Ovary (tissue), 3 donors: ENCODE measurements around the gene FHAD1.

ENCODE experiments used
- EP300 ChIP-seq: sonication (generic); formaldehyde crosslinking; IDR thresholded peaks from one replicate; pipeline ENCODE4 v1.6.1; 2017; ENCODE audit warnings: antibody characterized with exemption
- POLR2A ChIP-seq: fragments of 450-650 bp; IDR thresholded peaks from one replicate; pipeline ENCODE4 v1.6.1; 2017; ENCODE audit warnings: antibody characterized with exemption, mild to moderate bottlenecking, moderate library complexity
- TF ChIP-seq, protein P1 (sequence below), 3 donors: fragments of 450-650 bp in 2 of 3; fragments of 200-600 bp in 1 of 3; IDR thresholded peaks; one replicate each; pipeline versions ENCODE4 v1.5.1 to v1.8.0; 2016 to 2022; ENCODE audit warnings: antibody characterized with exemption in 3 of 3, mild to moderate bottlenecking in 1 of 3
- donor health status: DM: no; HTN: no; CAD: no.

DNA sequence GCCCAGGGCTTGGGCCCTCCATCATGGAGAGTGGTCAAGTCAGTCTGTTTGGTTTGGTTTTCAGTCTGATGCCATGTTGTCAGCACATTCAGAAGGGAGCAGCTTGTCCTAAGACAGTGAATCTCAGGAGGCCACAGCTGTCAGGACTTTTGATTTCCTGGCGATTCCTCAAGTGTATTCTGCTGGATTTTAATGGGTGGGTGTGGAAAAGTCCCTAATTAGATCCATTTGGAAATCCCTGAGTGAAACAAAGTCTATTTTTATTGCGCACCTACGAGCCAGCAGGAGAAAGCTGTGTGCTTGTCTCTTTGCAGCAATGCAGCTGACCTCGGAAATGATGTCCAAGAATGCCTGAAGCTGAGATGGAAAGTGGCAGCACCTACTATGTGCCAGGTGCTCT, 21.6 kb upstream of the FHAD1 start:
- no peak for TF ChIP-seq POLR2A
- TF ChIP-seq, protein P1, sequence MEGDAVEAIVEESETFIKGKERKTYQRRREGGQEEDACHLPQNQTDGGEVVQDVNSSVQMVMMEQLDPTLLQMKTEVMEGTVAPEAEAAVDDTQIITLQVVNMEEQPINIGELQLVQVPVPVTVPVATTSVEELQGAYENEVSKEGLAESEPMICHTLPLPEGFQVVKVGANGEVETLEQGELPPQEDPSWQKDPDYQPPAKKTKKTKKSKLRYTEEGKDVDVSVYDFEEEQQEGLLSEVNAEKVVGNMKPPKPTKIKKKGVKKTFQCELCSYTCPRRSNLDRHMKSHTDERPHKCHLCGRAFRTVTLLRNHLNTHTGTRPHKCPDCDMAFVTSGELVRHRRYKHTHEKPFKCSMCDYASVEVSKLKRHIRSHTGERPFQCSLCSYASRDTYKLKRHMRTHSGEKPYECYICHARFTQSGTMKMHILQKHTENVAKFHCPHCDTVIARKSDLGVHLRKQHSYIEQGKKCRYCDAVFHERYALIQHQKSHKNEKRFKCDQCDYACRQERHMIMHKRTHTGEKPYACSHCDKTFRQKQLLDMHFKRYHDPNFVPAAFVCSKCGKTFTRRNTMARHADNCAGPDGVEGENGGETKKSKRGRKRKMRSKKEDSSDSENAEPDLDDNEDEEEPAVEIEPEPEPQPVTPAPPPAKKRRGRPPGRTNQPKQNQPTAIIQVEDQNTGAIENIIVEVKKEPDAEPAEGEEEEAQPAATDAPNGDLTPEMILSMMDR (IDR thresholded peaks at IDR 0.05) = no peak
- no peak for TF ChIP-seq EP300
